Frontal cortex (tissue), 4 donors: ENCODE results near the gene CROCC2. TPM values are rescaled to one million over a fixed set of nuclear protein-coding genes. Genes with fewer than 3 reads are reported as not detected.

ENCODE experiments used
- DNase-seq, 2 donors: peaks; one replicate each; pipeline ENCODE4 v3.0.0; 2012; ENCODE audit warnings: low spot score in 2 of 2
- FAIRE-seq: peaks from 2 replicates; lab custom pipeline; 2012; peaks lifted over from hg19 to GRCh38; lab: Jason Lieb, UNC
- total RNA-seq: library from RNA; depleted of rRNA; stranded (reverse); fragments of >200 nt; gene quantifications from one replicate; pipeline ENCODE4 v1.2.3, GENCODE V29; 2014
- donor health status: control.
- donor health status: control.
- donor health status: control.

The CROCC2 gene
- total RNA-seq, 1 donor from 2014 or later, result not detected

- DNase-seq (no peak), FAIRE-seq (no peak)
Observed at GRCh38 chr2:240874715-240875227, 31.4 kb upstream of the CROCC2 start.

DNA sequence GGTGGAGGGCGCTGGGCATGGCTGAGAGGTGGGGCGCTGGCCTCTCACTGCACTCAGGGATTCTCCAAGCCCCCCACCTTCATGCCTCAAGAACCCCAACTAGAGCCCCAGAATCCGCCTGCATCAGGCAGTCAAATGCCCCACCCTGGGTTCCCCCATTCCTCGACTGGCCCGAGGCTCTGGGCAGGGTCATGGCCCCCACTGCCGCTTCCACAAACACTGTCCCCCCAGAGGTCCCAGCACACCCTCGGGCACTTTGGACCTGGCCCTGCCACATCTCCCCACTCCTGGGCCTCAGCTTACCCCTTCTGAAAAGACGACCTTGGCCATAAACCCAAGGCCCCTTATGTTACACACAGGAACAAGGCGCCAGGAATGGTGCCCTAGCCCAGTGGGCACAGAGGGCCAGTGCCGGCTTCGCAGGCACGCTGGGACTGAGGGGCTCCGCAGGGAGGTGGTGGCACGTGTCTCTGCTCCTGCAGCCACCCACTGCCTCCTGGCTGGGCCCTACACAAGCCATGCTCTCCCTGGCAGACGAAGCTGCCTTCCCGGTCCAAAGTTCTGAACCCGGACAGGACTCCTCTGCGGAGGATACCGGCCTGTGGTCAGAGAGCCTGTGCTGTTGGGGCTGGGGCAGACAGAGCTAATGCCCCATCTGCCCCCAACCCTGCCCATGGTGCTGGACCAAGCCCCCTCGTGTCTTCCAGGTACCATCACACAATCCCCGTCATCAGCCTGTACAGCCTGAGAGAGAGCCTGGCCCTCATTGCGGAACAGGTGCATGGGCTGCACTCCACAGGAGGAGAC, 30.7 kb upstream of the CROCC2 start:
- FAIRE-seq, result no peak

DNA sequence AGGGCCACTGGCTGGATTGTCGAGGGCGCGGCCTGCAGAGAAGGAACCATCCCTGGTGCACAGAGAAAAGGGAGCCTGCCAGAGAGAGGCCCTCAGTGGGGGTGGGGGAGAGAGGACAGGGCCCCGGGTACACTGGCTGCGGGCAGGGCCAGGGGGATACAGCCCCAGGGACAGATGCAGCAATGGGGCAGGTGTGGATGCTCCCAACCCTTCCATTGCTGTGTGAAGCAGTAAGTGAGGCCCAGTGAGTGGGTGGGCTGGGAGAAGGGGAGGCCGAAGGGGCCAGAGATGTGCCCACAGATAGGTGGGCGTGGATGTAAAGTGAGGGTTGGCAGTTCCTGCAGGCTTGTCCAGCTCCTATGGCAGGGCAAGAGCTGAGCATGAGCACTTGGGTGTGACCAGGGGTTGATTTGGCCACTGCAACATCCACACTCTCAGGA, 30.1 kb upstream of the CROCC2 start:
- DNase-seq, result no peak
- FAIRE-seq, result no peak

More for the DNA sequence above, 30.7 kb upstream of the CROCC2 start:
- DNase-seq, result no peak

- no peak for FAIRE-seq
- DNase-seq, result no peak
Observed at GRCh38 chr2:240876475-240877251, 29.5 kb upstream of the CROCC2 start.

GRCh38 chr2:240877460-240878340, 28.4 kb upstream of the CROCC2 start:
- no peak for FAIRE-seq
- DNase-seq, result no peak

GRCh38 chr2:240878341-240878936, 27.7 kb upstream of the CROCC2 start:
- no peak for FAIRE-seq
- no peak for DNase-seq

DNA sequence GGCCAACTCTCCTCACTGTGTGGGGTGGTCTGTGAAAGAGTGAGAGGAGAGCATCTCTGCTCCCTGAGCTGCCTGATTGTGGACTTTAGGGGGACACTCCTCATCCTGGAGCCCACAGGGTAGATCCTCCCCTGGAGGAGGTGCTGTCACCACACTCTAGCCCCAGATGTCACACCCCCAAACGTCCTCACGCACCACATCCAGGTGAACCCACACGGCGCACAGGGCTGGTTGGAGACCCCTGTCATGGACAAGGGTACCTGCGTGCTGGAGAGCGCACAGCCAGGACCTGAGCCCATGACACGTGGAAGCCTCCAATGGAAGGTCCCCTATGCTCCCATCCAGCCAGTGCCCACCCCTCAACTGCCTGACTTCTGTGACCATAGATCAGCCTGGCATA, 27.0 kb upstream of the CROCC2 start:
- FAIRE-seq (no peak), DNase-seq (no peak)

DNA sequence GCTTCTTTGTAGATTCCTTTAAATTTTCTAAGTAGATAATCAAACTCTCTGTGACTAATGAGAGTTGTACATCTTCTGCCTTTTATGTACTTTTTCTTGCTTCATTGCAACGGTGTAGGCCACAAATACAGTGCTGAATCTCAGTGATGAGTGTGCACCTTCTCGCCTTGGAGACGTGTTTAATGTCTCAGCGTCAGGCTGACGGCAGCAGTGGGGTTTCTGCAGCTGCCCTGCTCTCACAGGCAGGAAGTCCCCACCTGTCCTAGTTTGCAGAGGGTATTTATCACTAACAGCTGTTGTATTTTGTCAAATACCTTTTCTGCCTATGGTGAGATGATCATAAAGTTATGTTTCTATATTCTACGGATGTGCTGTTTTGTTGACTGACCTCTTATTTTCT, 24.2 kb upstream of the CROCC2 start:
- DNase-seq, result no peak
- FAIRE-seq, result no peak

DNA sequence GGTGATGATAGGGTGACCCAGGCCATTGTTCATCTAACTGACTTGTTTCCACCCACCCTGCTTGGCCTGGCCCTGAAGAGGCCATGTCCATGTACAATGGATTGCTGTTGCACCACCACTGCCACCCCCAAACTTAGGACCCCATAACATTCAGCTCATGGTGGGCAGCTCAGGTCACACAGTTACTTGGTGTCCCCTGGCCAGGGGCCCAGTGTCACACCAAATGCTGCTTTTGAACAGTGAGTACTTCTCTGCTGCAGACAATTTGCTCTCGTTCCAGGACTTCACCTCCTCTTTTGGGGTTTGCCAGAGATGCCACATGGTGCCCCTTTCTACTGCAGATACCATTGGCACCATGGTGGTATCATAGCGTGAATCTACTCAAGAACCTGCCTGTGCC, 21.9 kb upstream of the CROCC2 start:
- FAIRE-seq, result no peak
- no peak for DNase-seq

- DNase-seq, result no peak
- no peak for FAIRE-seq
Observed at GRCh38 chr2:240884745-240885144, 21.4 kb upstream of the CROCC2 start.

DNA sequence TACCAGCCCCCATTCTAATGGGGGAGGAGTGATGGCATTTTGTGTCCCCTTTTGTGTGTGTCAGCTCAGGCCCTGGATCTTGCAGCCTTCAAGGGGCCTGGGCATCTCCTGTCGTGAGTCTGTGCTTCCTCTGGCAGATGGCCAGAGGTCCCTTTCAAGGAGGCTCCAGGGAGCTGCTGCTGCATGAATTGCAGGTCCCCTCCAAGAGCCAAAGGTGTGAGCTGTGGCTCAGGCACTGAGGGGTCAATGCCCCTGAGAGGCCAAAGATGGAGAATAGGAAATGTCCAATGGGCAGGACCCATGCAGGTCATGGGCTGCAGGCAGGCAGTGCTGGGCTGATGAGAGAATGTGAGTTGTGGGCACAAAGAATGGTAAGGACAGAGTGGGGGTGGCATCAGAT, 20.6 kb upstream of the CROCC2 start:
- FAIRE-seq, result no peak
- DNase-seq, result no peak

- FAIRE-seq (no peak), DNase-seq (no peak)
Observed at GRCh38 chr2:240886023-240886565, 20.0 kb upstream of the CROCC2 start.

DNA sequence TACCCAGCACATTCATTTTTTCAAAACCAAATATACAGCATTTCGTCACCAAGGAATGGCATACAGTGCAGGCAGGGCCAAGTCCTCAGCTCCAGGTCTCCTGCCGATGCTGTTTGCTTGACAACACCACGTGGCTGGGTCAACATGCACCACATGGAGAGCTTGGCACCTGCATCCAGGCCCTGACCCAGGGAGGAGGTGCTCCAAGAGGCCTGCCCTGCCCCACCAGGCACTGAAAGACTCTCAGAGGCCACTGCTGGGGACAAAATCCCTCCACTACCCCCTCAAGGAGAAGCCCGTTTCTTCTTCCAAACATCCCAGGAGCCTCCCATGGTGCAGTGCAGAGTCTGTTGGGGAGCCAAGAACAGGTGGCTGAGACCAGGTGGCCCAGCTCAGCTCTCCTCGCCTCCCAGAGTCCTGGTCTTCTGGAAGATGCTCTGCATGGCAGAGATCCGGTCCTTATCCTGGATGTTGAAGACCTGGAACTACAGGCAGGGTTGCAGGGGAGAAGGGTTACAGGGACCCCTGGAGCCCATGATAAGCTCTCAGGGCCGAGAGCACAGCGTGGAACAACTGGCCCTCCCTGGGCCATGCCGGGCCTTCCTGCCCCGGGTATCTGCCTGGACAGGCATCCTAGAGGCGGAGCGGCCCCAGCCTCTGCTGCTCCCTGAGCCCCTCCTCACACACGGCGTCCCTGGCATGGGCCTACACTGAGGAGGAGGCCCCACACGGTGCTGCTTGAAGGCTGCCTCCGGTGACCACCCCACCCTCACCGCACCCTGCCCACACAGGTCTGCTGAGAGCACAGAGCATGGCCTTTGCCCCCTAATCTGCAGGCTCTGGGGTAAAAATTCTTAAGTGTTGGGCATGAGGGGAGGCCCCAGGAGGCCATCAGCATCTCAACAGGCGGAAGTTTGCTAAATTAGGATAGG, 19.2 kb upstream of the CROCC2 start:
- FAIRE-seq (no peak), DNase-seq (no peak)

- FAIRE-seq (no peak), DNase-seq (no peak)
Observed at GRCh38 chr2:240887631-240888030, 18.5 kb upstream of the CROCC2 start.

DNA sequence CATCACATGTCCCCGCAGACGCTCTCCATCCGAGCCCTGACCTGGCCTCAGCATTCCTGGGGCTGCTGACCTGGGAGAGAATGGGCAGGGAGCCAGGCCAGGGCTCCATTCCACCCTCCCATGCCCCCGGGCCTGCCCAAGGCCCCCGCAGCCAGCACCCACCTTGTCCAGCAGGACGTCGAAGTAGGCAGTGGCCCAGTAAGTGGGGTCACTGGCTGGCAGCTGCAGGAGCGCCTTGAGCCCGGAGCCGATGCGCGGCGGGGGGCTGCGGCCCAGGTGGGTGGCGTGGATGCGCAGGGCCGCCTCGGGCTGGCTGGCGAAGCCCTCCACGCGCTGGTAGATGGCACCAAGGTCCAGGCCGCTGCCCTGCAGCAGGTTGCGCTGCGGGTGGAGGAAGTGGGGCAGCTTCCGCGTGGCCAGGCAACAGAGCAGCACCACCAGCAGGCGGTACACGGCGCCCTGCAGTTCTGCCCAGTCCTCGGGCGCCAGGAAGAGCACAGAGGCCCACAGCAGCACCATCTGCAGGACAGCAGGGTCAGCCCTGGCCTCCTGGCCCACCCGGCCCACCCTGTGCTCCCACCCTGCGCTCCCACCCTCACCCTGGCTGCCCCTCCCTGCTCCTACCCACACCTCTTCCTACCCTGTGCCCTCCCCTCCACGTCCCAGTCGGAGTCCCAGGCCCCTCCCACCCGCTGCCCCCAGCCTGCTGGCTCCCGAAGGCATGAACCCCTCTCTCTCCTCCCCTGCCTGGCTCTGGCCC, 17.8 kb upstream of the CROCC2 start:
- no peak for DNase-seq
- FAIRE-seq, result no peak

DNA sequence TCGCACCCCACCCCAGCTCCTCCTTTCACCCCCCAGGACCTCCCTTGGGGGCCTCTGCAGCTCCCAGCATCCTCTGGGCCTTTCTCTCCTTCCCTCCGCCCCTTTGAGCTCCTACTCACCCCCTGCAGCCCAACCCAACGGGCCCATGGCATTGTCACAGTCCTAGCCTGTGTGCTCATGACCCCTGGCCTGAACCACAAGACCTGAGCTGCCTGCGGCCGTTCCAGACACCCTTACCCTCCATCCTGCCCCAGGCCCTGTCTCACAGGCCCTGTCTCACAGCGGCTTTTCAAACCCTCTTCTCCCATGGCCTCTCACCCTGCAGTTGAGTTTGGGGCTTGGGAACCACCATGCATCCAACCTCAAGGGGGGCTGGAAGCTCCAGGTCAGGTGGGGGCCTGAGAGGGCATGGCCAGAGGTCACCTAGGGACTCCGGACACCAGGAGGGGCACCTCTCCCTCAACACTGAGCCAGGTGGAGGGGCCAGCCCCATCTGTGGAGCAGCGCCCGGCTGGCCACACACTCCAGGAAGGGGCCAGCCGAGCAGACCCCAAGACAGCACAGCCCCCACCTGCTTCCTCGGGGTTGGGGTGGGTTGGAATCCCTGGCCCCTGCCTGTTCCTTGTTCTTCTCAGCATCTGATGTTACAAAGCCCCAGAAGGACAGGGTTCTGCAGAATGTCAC, 17.1 kb upstream of the CROCC2 start:
- no peak for FAIRE-seq

More for the DNA sequence above, 17.1 kb upstream of the CROCC2 start:
- DNase-seq, result no peak
